IPS-NIHi7 (cell line): ENCODE results near the gene TRAPPC2L.

Source experiments
- DNase-seq: peaks from one replicate; pipeline ENCODE4 v3.0.0; 2012; ENCODE audit warnings: mixed read lengths; ENCODE audit errors: extremely low spot score

TRAPPC2L gene

DNA sequence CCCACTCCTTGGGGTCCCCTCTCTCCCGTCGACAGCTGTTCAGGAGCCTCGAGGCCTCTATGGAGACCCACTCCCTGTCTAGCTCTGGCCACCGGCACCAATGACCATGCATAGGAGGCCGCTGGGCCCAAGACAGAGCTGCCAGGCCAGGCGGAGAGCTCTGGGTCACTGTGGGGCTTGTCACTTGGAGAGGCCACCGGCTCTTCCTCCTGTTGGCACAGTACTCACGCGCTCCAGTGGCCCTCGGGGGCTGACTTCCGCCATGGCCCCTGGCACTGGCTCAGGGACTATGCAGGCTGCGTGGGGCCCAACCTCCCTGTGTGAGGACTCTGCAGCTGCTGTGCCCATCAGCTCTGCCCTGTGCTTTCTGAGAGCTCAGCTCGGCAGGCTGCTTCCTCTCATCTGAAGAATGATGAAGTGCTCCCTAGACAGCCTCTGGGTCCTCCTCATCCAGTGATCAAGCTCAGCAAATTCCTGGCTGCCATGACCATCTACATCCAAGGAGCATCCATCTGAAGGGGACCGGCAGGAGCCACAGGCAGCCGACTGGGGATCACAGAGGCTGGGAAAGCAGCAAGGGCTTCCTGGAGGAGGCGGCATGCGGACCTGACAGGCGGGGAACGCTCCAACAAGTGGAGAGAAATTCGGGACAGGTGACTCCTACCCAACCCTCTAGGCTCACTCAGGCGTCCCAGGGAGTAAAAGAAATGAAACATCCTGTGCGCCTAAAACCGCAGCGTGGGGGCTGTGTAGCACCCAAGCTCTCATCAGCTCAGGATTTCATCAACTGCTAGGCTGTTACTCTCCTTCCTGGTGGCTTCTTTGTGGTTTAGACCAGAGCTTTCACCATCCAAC, 17.0 kb upstream of the TRAPPC2L start:
- DNase-seq, result no peak

DNA sequence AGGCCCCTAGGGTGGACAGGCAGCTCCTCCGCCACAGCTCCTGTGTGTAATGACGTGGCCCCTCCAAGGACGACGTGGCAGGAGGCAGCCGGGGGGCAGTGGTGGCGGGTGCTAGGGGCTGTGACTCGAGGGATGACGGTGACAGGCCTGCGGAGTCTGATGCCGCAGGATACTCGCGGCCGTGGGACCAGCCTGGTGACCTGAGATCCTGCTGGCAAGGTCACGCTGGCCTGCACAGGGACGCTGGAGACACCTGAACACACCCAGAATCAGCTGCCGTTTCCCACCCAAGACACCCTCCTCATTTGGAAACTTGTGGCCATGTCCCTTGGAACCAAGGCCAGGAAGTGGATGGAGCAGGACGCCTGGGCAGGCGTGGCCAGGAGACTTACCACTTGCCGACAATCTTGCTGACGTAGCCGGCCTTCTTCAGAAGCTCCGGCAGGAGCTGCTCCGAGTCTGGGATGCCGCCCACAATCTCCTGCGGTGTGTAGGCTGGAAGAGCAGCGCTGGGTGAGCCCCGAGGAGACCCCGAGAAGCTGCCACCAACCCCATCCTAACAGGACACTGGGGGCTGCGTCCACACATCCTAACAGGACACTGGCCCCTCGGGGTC, 16.2 kb upstream of the TRAPPC2L start:
- DNase-seq, result no peak

DNA sequence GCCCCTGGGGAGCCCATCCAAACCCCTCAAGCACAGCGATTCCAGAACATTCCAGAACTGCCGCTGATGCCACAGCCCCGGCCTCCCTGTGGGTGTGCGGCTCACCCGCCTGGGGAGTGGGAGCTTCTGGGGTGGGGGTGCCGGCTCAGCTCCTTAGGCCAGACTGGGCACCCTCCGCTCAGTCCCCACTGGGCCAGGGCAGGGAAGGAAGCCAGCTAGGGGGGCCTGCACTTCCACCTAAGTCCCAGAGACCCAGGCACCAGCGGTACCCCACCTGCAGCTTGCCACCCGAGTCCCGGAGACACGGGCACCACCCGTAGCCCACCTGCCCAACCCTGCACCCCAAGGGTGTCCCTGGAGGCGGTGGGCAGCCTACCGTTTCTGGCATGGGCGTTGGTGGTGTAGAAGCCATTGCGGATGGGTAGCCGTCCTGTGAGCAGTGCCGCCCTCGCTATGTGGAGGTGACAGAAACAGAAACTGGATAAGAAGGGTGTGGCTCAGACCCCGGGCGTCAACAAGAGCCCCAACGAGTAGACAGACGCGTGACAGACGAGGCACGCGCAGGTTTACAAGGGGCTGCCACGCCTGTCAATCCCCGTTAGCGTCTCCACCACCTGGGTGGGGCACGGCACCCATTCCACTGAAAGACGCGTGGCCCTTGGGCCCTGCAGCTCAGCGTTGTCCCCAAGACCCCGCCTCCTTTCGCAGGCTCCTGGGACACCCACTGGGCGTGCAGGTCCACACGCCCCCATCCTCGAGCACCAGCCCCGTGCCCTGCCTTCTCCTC, 15.2 kb upstream of the TRAPPC2L start:
- DNase-seq, result no peak

DNA sequence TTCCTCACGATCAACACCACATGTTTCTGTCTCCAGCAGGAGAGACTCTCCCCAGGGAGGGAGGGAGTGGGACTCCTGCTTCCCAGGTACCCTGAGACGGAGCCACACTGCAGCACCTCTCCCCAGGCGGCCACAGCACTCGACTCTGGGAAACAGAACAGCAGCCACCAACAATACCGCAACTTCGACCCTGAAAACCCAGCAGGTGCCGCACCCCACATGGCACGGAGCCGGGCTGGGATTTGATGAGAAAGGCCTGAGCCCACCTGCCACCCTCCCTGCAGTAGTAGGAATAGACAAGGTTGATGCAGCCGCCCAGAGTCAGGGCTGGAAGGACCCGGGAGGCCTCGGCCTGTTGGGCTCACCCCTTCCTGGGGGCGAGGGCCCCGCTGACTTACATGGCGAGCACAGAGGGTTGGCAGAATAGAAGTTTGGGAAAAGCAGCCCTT, 14.6 kb upstream of the TRAPPC2L start:
- DNase-seq, result no peak

DNA sequence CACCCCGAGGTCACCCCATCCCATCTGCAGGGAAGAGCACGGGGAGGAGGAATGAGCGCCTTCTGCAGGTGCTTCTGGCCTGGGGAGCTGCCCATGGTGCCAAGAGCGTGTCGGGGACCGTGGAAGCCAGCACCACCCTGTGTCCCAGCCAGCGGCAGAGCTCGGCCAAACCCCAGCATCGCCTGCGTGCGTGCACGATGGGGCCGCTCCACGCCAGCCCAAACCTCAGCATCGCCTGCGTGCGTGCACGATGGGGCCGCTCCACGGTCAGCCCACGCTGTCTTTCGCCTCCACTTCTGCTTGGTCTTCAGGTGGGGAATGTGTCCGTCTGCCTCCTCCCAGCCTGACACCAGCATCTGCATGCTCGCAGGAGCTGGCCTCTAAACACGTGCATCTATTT, 14.1 kb upstream of the TRAPPC2L start:
- no peak for DNase-seq

DNA sequence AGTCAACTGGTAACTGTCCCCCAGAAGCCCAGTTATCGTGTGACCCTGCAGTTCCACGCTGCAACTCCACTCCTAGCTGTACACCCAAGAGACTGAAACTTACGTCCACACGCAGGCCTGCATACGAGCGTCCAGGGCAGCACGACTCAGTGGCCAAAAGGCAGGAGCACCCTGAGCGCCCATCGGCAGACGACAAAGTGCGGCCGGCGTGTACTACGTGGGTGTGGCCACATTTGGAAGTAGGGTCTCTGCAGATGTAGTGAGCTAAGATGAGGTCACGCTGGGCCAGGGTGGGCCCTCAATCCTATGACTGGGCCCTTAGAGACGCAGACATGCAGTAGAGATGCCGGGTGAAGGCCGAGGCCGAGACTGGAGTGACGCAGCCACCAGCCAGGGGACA, 13.7 kb upstream of the TRAPPC2L start:
- no peak for DNase-seq

DNA sequence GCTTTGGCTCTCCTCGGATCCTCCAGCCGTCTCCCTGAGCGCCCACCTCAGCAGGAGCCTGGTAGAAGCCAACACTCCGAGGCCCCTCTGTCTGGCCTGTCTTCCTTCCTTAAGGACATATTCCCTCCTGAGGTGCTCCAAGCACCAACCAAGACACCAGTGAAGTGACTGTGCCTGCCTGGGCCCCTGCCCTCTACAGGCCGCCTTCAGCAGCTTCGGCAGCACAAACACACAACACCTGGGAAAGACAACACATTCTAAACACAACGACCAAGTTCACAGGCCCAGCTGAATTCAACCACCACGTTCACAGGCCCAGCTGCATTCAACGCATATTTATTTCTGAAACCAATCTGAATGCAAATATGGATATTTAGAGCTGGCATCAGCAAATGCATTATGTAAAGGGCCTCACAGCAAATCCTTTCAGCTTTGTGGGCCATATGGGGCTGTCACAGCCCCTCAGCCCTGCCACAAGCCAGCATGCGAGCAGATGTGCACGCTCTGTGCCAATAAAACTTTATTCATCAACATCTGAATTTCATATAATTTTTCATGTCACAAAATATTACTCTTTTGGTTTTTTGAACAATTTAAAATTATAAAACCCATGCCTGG, 12.4 kb upstream of the TRAPPC2L start:
- peak; percentile 60 for DNase-seq

DNA sequence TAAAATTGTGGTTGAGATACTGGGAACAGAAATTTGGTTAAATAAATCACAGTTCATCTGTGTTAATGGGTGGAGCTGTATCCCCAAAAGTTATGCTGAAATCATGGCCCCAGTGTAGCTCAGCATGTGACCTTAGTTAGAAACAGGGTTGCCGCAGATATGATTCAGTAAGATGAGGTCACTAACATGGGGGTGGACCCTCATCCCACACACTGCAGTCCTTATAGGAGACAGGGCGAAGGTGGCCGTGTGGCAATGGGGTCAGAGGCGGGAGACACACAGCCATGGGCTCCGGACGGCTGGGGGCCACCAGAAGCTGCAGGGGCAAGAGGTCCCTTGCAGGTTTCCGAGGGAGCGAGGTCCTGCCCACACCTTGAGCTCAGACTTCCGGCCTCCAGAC, 10.8 kb upstream of the TRAPPC2L start:
- no peak for DNase-seq

DNA sequence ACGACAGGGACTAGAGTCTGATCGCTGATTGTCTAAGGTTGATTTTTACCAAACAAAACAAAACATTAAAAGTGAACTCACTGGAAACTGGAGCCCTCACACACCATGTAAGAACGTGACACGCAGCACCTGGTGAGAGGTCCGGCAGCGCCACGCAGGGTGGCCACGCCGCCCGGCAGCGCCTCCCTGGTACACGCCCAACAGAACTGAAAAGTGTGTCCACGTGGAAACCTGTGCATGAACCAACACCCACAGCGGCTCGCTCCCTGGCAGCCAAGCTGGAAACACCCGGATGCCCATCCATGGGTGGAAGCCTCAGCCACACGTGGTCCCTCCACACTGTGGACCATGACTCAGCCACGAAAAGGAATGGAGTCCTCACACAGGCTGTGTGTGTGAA, 9.3 kb upstream of the TRAPPC2L start:
- no peak for DNase-seq

DNA sequence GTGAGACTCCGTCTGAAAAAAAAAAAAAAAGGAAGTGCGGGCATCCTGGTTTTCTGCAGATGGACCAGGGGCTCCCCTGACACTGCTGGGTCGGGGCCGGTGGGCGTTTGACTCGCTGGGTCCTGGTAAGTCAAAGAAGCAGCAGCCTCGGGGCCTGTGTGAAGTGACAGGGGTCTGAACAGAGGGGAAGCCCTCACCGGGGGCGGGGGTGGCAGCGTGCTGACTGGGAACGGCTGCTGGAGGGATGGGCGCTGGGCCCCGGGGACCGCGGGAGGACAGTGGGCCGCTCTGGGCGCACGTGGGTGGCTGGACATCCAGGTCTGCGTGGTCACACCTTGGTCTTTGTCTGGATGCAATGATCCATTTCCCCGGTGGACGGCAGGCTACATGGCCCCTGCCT, 8.4 kb upstream of the TRAPPC2L start:
- DNase-seq, result no peak

DNA sequence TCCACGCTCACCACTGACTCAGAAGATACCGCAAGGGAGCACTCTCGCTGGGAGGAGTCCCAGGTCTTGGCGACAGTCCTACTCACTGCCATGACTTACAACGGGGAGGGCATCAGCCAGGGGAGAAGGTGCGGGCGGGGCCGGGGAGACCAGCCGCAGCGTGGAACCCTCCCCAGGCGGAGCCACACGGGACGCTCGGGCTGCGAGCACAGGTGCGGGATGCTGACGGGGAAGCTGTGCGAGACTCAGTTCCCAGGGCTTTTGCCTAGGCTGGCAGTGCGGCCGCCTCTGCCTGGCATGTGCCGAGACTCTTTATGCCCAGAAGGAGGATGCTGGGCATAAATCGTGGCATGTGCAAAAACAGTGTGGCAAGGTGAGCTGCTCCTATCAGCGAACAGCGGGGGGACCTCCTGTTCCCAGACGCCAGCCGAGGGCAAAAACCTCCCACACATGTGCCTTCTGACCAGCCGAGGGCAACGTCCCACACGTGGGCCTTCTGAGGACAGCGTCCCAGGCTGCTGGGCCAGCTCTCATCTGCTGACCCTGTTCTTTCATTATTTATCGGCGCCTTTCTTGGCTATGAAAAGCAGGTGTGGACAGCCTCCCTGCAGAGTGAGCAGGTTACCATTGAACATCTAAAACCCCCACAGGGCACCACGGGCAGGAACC, 6.3 kb upstream of the TRAPPC2L start:
- DNase-seq, result no peak

DNA sequence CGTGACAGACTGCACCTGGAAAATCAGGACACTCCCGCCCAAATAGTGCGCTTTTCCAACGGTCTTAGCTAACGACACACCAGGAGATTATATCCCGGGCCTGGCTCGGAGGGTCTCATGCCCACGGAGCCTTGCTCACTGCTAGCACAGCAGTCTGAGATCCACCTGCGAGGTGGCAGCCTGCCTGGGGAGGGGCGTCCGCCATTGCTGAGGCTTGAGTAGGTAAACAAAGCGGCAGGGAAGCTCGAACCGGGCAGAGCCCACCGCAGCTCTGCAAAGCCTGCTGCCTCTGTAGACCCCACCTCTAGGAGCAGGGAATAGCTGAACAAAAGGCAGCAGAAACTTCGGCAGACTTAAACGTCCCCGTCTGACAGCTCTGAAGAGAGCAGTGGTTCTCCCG, 5.3 kb upstream of the TRAPPC2L start:
- no peak for DNase-seq

DNA sequence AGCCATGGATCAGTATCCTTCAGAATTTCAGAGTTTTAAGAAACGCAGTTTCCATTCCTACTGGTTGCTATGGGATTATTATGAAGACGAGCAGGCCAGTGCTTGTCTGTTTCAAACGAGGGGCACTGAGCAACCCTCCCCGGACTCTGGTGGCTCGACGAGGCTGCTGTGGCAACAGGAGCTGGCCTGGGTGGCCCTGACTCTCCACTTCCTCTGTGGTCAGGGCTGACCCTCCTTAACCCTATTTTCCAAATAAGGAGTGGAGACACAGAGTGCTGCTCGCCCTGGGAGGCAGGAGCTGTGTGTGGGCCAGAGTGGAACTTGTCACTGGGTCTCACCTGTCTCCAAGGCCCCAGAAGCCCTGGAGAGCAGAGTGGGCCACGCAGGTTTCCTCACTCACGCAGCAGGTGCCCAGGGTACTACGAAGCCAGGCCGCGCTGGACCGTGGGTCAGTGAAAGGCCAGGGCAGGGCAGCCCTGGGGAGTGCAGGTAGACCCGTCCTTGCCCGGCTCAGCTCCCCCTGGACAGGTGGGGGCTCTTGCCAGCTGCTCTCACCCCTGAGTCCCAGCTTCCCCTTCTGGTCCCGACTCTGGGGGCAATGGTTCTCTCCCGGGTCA, 3.5 kb upstream of the TRAPPC2L start:
- no peak for DNase-seq

DNA sequence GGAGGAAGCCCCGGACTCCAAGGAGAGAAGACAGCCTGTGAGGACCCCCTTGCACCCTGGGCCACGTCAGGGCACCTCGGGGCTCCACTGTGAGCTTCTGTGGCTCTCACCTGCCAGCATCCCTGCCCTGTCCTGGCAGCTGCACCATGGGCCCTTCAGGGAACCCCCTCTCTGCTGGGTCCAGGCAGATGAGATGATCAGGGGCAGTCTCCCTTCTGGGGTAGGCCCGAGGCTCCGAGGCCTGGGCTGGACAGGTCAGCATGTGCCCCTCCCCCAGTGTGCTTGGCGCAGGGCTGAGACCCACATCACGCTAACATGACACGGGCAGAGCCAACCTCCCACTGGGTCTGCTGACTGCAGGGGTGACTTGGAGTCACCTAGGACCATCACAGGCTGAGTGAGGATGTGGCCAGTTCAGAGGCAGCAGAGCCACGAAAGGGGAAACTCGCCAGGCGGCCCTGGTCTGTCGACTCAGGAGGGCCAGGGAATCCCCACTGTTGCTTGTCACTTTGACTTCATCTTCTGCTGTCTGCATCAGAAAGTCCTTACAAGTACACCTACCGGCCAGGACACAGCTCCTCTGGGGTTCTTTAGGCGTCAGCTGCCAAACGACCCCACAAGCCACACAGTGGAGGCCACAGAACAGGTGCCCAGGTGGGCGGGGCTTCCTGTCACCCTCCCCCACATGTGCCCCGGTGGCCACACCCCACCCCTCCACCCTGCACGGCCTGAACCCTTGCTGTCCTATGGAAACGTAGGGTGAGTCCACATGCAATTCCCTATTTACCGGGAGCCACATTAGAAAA, 2.4 kb upstream of the TRAPPC2L start:
- DNase-seq, result no peak

DNA sequence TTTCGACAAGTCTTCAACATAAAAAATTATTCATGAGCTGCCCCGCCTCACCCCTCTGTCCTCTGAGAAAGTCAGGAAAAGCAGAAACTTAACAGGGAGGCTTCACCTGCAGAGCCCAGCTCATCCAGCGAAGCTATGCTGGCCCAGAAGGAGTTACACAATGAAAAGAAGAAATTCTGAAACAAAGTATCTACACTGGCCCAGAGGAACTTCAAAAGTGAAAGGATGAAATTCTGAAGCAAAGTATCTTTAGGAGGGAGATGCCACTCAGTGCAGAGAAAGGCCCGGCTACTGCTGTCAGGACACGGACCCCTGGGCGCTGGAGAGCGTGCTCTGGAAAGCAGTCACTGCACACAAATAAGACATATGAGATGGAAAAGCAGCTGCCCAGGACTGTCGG, 1.8 kb upstream of the TRAPPC2L start:
- DNase-seq, result no peak

DNA sequence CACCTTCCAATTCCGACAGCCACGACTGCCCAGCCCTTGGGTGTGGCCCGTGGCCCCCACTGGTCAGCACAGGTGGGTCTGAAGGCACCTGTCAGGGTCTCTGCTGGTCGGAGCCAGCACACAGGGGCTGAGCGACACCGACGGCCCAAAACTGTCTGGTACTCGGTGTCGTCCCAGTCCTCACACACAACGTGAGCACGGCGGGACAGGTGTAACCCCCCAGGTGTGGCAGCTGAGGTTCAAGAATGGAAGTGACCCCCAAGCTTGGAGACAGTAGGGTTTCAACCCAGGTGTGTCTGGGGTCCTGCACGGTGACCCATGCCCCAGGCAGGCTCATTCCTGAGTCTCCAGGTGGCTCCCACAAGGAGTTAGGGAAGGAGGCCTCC, 1.2 kb upstream of the TRAPPC2L start:
- no peak for DNase-seq

DNA sequence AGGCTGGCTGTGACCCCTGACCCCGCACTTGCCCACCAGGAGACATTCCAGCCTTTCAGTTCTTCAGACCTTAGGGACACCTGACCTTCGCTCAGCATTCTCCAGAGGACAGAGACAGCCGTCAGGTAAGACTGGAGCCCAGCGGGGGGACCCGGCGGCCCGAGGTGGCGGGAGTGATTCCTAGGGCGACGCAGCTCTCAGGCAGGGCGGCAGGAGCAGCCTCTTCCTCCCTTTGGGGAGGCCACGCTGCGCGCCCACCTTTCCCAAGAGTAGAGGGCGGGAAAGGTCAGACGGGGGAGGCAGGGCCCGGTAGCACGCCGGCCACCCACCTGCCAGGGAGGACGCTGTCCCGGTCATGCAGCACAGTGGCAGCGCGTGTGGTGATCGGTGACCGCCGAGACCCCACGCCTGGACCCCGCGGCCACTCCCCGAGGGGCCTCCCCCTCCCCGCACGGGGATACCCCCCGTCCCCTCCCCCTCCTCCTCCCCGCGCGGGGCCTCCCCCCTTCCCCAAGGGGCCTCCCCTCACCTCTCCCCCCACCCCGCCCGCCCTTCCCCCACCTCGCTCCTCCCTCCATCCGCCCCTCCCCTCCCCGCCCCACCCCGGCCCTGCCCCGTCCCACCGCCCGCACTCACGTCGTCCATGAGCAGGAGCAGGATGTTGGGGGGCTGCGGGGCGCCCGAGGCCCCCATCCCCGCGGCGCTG, 652 bp upstream of the TRAPPC2L start:
- DNase-seq, result peak; percentile 60

DNA sequence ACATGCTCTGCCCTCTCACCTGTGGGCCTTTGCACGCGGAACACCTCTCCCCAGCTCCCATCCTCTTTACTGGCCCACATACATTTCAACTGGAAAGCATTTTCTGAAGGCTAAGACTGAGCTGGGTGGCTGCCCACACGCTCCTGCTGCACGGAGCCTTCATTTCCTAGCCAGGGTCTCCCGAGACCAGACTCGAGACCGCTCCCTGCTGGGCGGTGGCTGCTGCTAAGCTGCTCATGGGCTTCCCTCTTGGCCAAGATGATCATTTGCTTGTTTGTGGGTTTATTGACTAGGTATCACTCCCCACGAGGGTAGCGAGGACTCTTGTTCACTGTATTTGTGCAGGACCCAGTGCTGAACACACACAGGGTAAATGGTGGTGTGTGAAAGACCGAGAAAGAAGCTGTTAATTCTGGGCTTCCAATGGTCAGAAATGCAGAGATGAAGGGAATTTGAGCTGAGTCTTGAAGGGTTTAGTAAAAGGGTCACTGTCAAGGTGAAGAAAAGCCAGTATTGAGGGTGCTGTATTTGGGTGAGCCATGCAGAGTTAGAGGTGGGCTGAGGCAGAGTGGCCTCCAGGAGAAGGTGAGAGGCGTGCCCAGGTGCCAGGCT, 907 bp downstream of the TRAPPC2L start:
- peak; percentile 92 for DNase-seq

DNA sequence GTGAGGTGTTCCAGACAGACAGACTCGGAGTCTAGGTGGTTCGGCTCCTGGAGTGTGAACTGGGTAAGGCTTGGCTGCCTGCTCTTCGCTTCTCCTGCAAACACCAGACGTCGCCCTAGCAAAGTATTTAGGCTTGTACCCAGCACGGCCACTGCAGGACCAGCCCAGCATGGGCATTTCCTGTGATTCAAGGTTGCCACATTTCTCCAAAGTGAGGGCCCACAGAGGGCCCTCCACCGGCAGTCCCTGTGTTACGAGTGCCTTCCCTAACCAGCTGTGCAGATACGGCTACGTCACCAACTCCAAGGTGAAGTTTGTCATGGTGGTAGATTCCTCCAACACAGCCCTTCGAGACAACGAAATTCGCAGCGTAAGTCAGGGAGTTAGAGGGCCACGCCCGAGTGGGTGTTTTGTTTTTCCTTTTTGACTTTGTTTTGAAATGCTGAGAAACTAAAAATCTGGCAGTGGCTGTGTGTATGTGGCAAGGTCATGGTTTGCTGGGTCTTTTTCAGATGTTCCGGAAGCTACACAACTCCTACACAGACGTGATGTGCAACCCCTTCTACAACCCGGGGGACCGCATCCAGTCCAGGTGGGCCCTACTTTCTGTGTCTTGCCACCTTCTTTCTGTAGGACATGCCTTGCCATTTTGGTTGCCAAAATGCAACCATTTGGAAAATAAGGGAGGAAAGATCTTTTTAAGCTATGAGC, 2.6 kb downstream of the TRAPPC2L start:
- DNase-seq, result no peak
